Measurements from ENCODE around the gene REXO2.

REXO2 gene

GRCh38 chr11:114433376-114433775 lies 5.9 kb upstream of the REXO2 start:
- H3K27ac ChIP-seq, result no peak overlapping the region
- H3K27me3 ChIP-seq, result no peaks in the 10 kb centered on the region
- H3K4me3 ChIP-seq (ENCODE audit: low read depth in 1 of 2, low read length in 1 of 2), result no peak overlapping the region
- H3K4me1 ChIP-seq (ENCODE audit: control insufficient read depth in 1 of 2, insufficient read depth in 1 of 2, low read depth in 1 of 2, low read length in 1 of 2), result no peaks in the 10 kb centered on the region
- no peaks in the 10 kb centered on the region for H3K9me3 ChIP-seq
- H3K36me3 ChIP-seq, result no peaks in the 10 kb centered on the region
- no peak for TF ChIP-seq CTCF (IDR thresholded peaks at IDR 0.05)

DNA sequence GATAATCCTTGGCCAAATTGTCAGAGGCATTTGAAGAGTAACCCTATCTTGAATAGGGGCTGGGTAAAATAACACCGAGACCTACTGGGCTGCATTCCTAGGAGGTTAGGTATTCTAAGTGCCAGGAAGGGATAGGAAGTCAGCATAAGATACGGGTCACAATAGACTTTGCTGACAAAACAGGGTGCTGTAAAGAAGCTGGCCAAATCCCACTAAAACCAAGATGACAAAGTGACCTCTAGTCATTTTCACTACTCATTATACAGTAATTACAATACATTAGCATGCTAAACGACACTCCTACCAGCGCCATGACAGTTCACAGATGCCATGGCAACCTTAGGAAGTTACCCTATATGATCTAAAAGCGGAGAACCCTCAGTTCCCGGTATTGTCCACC lies 964 bp upstream of the REXO2 start:
- Histone ChIP-seq H3K9me3 (no peaks in the 10 kb centered on the region), H3K4me3 (ENCODE audit: low read depth in 1 of 2, low read length in 1 of 2) (no peak overlapping the region), H3K27ac (no peak overlapping the region), H3K27me3 (no peaks in the 10 kb centered on the region), H3K36me3 (no peaks in the 10 kb centered on the region), H3K4me1 (ENCODE audit: control insufficient read depth in 1 of 2, insufficient read depth in 1 of 2, low read depth in 1 of 2, low read length in 1 of 2) (peaks cover 10 to 13% of the 10 kb centered on the region in 2 experiments)
- TF ChIP-seq CTCF (IDR thresholded peaks at IDR 0.05), result no peak

DNA sequence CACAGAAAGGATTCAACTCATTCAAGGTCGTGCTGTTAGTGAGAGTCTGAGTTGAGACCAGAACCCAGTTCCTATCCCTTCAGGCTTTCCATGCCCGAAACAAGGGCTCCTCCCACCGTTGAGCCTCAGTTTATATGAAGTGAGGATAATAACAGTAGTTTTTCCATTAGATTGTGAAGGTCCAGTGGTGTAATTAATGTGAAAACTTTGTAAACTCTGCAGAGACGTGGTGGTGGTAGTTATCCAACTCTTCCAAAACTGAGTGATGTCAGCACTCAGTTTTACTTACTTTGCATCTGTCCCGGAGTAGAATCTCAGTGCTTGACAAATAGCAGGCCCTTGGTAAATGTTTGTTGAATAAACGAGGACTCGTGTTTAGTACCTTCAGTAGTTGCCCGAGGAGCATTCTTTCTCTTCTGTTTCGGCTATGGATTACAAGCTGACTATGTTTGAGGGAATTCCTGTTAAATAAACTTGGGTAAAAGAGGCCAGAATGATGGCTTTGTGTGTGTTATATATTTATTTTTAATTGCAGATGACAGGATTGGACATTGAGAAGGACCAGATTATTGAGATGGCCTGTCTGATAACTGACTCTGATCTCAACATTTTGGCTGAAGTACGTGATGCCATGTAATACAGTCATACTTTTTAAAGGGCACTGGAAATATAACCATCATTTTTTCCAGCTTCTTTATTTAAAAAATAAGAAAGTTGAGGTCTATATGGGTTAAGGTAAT lies 1.0 kb downstream of the REXO2 start:
- H3K9me3 ChIP-seq, result no peaks in the 10 kb centered on the region
- no peak overlapping the region for H3K27ac ChIP-seq
- no peaks in the 10 kb centered on the region for H3K36me3 ChIP-seq
- H3K4me3 ChIP-seq (ENCODE audit: low read depth in 1 of 2, low read length in 1 of 2), result peak overlapping the region; percentile 70 to 73
- no peak for TF ChIP-seq CTCF (IDR thresholded peaks at IDR 0.05)
- H3K4me1 ChIP-seq (ENCODE audit: control insufficient read depth in 1 of 2, insufficient read depth in 1 of 2, low read depth in 1 of 2, low read length in 1 of 2), result peaks cover 10 to 13% of the 10 kb centered on the region in 2 experiments
- no peaks in the 10 kb centered on the region for H3K27me3 ChIP-seq

GRCh38 chr11:114440971-114441763 lies 1.9 kb downstream of the REXO2 start:
- no peaks in the 10 kb centered on the region for H3K27me3 ChIP-seq
- no peak overlapping the region for H3K4me3 ChIP-seq (ENCODE audit: low read depth in 1 of 2, low read length in 1 of 2)
- H3K27ac ChIP-seq, result no peak overlapping the region
- H3K4me1 ChIP-seq (ENCODE audit: control insufficient read depth in 1 of 2, insufficient read depth in 1 of 2, low read depth in 1 of 2, low read length in 1 of 2), result peaks cover 10 to 13% of the 10 kb centered on the region in 2 experiments
- H3K36me3 ChIP-seq, result no peaks in the 10 kb centered on the region
- H3K9me3 ChIP-seq, result no peaks in the 10 kb centered on the region
- TF ChIP-seq CTCF (IDR thresholded peaks at IDR 0.05), result no peak

DNA sequence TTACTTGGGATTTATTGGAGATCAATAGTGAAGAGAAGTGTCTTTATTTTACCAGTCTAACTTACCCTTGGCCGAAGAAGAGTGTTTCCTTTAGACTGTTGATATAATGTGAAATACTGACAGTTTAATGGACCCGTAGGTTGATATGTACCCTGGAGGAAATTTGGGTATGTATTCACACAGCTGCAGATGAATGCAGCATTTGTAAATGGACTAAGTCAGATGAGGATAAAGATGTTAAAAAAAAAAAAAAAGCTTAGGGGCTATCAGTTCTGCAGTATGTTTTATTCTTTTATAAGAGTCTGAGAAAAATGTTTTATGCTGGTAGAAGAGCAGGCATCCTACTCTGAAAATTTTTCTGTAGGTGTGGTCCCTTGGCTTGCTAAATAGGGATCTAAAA lies 2.7 kb downstream of the REXO2 start:
- H3K4me3 ChIP-seq (ENCODE audit: low read depth in 1 of 2, low read length in 1 of 2), result no peak overlapping the region
- H3K36me3 ChIP-seq, result no peaks in the 10 kb centered on the region
- peaks cover 10 to 13% of the 10 kb centered on the region in 2 experiments for H3K4me1 ChIP-seq (ENCODE audit: control insufficient read depth in 1 of 2, insufficient read depth in 1 of 2, low read depth in 1 of 2, low read length in 1 of 2)
- no peaks in the 10 kb centered on the region for H3K9me3 ChIP-seq
- no peaks in the 10 kb centered on the region for H3K27me3 ChIP-seq
- no peak overlapping the region for H3K27ac ChIP-seq
- TF ChIP-seq CTCF (IDR thresholded peaks at IDR 0.05), result no peak
